HL-60 (cell line): ENCODE data around the gene PIGN.

Experiments used
- GABPA ChIP-seq: IDR thresholded peaks from 2 replicates; pipeline ENCODE4 v1.6.1; 2012; ENCODE audit warnings: low read depth
- POLR2AphosphoS5 ChIP-seq: IDR thresholded peaks from 2 replicates; pipeline ENCODE4 v1.6.1; 2012; ENCODE audit warnings: low read depth
- SPI1 ChIP-seq: IDR thresholded peaks from 2 replicates; pipeline ENCODE4 v1.6.1; 2012; ENCODE audit warnings: low read depth, mild to moderate bottlenecking, borderline replicate concordance
- TF ChIP-seq, protein P1 (sequence below): IDR thresholded peaks from 2 replicates; pipeline ENCODE4 v1.6.1; 2012; ENCODE audit warnings: low read depth; ENCODE audit not compliant: insufficient replicate concordance
- TF ChIP-seq, protein P2 (sequence below): IDR thresholded peaks from one replicate; pipeline ENCODE4 v1.5.1; 2011; ENCODE audit warnings: low read length, control low read depth, inconsistent platforms; ENCODE audit not compliant: insufficient read depth

DNA sequence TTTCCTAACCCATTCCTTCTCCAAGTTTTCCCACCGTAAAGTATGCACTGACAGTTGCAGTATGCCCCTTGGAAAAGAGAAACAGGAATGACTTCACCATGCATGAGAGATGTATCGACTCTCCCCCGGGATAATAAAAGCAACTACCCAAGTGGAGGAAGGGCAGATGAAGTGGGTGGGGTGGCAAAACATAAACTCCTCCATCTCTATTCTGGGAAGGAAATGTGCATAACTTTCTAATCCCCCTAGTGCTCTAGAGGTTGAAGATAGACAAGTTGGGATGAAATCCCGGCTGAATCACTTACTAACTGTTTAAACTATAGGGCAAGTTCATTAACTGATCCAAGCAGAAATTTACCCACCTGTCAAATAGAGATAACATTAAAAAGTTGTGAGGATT lies 89.2 kb downstream of the PIGN start:
- TF ChIP-seq, protein P1, sequence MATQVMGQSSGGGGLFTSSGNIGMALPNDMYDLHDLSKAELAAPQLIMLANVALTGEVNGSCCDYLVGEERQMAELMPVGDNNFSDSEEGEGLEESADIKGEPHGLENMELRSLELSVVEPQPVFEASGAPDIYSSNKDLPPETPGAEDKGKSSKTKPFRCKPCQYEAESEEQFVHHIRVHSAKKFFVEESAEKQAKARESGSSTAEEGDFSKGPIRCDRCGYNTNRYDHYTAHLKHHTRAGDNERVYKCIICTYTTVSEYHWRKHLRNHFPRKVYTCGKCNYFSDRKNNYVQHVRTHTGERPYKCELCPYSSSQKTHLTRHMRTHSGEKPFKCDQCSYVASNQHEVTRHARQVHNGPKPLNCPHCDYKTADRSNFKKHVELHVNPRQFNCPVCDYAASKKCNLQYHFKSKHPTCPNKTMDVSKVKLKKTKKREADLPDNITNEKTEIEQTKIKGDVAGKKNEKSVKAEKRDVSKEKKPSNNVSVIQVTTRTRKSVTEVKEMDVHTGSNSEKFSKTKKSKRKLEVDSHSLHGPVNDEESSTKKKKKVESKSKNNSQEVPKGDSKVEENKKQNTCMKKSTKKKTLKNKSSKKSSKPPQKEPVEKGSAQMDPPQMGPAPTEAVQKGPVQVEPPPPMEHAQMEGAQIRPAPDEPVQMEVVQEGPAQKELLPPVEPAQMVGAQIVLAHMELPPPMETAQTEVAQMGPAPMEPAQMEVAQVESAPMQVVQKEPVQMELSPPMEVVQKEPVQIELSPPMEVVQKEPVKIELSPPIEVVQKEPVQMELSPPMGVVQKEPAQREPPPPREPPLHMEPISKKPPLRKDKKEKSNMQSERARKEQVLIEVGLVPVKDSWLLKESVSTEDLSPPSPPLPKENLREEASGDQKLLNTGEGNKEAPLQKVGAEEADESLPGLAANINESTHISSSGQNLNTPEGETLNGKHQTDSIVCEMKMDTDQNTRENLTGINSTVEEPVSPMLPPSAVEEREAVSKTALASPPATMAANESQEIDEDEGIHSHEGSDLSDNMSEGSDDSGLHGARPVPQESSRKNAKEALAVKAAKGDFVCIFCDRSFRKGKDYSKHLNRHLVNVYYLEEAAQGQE: no peak
- TF ChIP-seq, protein P2, sequence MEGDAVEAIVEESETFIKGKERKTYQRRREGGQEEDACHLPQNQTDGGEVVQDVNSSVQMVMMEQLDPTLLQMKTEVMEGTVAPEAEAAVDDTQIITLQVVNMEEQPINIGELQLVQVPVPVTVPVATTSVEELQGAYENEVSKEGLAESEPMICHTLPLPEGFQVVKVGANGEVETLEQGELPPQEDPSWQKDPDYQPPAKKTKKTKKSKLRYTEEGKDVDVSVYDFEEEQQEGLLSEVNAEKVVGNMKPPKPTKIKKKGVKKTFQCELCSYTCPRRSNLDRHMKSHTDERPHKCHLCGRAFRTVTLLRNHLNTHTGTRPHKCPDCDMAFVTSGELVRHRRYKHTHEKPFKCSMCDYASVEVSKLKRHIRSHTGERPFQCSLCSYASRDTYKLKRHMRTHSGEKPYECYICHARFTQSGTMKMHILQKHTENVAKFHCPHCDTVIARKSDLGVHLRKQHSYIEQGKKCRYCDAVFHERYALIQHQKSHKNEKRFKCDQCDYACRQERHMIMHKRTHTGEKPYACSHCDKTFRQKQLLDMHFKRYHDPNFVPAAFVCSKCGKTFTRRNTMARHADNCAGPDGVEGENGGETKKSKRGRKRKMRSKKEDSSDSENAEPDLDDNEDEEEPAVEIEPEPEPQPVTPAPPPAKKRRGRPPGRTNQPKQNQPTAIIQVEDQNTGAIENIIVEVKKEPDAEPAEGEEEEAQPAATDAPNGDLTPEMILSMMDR: no peak
- TF ChIP-seq POLR2AphosphoS5 (no peak), GABPA (no peak), SPI1 (no peak)
